Brain microvascular endothelial cell (primary cell): ENCODE results near the gene NATD1.
A peak's percentile ranks its signal among the peaks of the same experiment; 100 is the strongest.

Source experiments
- DNase-seq: peaks from one replicate; pipeline ENCODE4 v3.0.0-alpha.2; 2020
- H3K27ac ChIP-seq: fragments of 250-450 bp; sonication (Bioruptor Pico); 2 replicates; pipeline ENCODE4 v1.5.1; 2020; ENCODE audit warnings: mild to moderate bottlenecking, moderate library complexity
- H3K27me3 ChIP-seq: fragments of 250-450 bp; sonication (Bioruptor Pico); replicated peaks from 2 replicates; pipeline ENCODE4 v1.5.1; 2020; ENCODE audit warnings: mild to moderate bottlenecking
- H3K36me3 ChIP-seq: fragments of 250-450 bp; sonication (Bioruptor Pico); replicated peaks from 2 replicates; pipeline ENCODE4 v1.5.1; 2020; ENCODE audit warnings: mild to moderate bottlenecking
- H3K4me3 ChIP-seq: 2 replicates; pipeline ENCODE4 v1.5.1; 2011; ENCODE audit warnings: low read depth, mild to moderate bottlenecking, control low read depth, low read length, moderate library complexity
- in situ Hi-C: cut with HindIII; loops from 2 replicates; pipeline ENCODE4 v1.10.0; 2017; ENCODE audit warnings: low sequenced_read_pairs, low pct_ligation_motif_present
- TF ChIP-seq, protein P1 (sequence below): IDR thresholded peaks from 2 replicates; pipeline ENCODE4 v1.5.1; 2011; ENCODE audit warnings: low read depth, mild to moderate bottlenecking, moderate library complexity, low read length, control low read depth, inconsistent platforms; ENCODE audit errors: missing control alignments

The NATD1 gene

DNA sequence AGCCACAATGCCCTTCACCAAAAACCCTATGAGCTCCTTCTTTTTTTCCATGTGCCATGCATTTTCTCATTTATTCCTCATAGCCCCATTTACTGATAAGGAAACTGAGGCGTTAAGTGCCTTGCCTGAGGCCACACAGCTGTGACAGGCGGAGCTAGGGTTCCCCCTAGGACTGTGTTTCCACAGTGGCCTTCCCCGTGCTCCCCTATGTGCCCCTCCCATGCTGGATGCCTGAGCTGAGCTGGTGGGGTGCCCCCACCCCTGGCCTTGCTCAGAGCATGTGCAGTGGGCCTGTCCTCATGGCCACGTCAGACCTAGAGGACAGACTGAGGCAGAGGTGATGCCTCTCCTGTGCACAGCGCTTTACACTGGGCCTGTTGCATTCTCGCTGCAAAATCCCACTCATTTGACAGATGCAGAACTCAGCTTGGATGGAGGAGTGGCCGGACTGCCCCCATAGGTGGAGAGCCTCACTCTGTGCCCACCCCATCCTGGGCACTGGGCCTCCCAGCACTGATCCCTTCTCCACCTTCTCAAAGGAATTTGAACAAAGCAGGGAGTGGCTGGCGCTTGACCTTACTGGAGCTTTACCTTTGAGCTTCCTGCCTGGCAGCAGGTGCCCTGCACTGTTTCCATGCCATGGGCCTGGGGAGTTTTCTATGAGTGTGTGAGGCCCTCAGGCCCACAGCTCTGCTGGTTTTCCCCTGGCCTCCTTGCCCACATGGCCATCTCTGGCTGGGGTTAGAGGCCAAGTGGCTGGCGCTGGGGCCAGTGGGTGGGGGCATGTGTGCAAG lies 33.9 kb upstream of the NATD1 start:
- Histone ChIP-seq H3K27ac (peak overlapping the region; percentile 83), H3K27me3 (no peaks in the 10 kb centered on the region), H3K4me3 (peak overlapping the region; percentile 39), H3K36me3 (no peaks in the 10 kb centered on the region)
- no peak for DNase-seq
- TF ChIP-seq, protein P1, sequence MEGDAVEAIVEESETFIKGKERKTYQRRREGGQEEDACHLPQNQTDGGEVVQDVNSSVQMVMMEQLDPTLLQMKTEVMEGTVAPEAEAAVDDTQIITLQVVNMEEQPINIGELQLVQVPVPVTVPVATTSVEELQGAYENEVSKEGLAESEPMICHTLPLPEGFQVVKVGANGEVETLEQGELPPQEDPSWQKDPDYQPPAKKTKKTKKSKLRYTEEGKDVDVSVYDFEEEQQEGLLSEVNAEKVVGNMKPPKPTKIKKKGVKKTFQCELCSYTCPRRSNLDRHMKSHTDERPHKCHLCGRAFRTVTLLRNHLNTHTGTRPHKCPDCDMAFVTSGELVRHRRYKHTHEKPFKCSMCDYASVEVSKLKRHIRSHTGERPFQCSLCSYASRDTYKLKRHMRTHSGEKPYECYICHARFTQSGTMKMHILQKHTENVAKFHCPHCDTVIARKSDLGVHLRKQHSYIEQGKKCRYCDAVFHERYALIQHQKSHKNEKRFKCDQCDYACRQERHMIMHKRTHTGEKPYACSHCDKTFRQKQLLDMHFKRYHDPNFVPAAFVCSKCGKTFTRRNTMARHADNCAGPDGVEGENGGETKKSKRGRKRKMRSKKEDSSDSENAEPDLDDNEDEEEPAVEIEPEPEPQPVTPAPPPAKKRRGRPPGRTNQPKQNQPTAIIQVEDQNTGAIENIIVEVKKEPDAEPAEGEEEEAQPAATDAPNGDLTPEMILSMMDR: no peak
- in situ Hi-C loops: no loop called here

DNA sequence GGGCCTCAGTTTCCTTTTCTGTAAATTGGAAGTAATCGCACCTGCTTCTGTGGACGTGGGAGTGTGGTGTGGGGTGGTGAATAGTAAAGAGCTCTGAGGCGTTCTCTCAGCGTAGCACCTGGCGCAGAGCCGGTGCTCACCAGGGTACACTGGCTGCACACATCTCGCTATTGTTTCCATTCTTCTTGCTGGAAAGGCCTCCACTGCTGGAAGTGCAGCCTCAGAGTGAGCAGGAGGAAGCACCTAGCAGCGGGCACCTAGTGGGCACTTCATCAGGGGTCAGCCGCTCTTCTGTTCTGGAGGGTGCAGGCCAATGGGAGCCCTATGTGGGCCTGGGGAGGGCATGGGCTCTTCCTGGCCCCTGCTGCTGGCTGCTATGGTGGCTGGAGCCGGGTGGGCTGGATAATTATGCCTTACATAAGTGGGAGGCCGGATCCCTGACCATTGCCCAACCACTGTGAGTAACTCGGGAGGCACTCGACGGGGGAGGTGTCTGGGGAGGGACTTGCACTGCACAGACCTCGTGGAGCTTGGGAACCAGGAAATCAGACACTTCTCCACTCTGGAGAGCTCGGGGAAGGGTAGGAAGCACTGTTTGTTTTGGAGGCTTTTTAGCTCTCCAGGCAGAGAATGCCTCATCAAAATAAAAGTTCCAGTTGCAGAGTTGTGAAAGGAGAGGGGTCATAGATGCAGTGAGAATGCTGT lies 33.0 kb upstream of the NATD1 start:
- no peaks in the 10 kb centered on the region for H3K36me3 ChIP-seq
- in situ Hi-C loops: no loop called here
- DNase-seq: peak; percentile 98
- TF ChIP-seq, protein P1: no peak
- H3K27me3 ChIP-seq: no peaks in the 10 kb centered on the region
- peak overlapping the region; percentile 83 for H3K27ac ChIP-seq
- H3K4me3 ChIP-seq: peak overlapping the region; percentile 78

DNA sequence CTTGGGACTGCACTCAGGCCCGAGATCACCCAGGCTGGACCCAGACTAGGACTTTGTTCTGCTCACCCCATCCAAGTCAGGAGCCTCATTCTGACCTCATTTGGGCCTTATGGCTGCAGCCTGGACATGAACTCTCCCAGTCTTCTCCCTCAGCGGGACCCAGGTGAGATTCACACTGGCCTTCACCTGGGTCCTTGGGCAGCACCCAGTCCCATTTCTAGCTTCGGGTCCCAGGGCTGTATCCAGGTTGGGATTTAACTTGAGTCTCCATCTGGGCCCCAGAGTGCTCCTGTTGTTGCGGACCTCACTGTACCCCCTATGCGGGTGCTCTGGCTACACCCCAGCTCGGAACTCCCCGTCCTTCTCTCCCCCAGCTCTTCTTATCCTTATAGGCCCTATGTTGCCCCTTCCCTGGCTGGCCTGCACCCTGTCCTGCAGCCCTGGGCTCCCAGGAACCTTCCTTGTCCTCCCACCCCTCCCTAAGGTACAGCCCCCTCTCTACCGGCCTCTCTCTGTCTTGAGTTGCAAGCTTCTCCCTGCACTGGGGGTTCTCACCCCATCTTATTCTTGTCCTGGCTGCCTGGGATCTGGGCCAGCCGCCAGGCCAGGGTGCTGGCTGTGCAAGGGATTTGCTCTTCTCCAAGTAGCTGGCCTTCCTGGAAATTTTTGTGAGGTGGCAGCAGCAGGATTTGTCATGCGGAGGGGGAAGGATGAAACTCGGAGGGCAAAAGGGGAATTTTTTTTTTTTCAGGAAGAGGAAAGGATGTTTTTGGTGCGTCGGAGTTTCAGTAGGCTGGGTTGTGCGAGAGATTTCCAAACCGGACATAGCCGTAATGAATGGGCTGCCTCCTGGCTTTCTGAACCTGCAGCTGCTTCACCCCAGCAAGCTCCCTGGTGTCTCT lies 32.2 kb upstream of the NATD1 start:
- in situ Hi-C loops: no loop called here
- no peak for DNase-seq

DNA sequence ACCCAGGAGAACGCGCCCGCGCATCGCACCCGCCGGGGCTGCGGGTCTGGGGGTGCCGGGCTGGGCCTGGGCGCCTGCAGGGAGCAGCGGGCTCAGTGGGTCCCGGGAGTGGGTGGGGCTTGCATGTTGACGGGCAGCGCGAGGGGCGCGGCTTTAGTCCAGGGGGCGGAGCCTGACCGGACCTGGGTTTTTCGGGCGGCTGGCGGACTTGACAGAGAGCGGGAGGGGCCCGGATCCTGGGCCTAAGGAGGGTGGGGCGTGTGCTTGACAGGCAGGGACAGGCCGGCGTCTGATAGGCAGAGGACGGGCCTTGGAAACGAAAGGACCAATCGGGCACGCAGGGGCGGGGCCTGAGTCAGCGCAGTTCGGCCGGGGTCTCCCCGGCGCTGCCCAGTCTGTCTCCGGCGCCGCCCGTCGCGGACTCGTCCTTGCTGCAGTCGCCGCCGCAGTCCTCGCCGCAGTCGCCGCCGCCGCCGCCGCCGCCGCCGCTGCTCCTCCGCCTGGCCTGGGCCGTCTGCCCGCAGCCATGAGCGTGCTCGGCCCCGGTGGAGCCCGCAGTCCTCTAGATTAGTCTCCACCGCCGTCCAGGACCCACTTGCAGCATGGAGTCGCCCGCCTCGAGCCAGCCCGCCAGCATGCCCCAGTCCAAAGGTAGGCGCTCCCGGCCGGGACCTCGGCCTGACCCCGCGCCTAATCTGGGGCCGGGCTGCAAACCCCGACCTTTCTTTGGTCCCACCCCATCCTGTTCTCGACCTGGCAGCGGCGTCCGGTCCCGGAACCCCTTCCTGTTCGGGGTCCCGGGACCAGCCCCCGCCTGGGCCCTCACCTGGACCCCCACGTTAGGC lies 31.3 kb upstream of the NATD1 start, which contains the start of gene MAP2K3:
TSS of gene MAP2K3 (plus strand) at position 393 of the 845 bp plus-strand sequence. CDS start at position 603, 210 bp downstream.
- Histone ChIP-seq H3K27ac (peak within 1 kb of the TSS; percentile 74), H3K27me3 (no peaks in the 10 kb centered on the region), H3K4me3 (peak within 1 kb of the TSS; percentile 78), H3K36me3 (no peaks in the 10 kb centered on the region)
- peak; percentile 98 for DNase-seq
- in situ Hi-C loops: no loop called here
- TF ChIP-seq, protein P1: no peak

More for the DNA sequence above, 32.2 kb upstream of the NATD1 start:
- H3K36me3 ChIP-seq: no peaks in the 10 kb centered on the region
- peak overlapping the region; percentile 74 for H3K27ac ChIP-seq
- TF ChIP-seq, protein P1: peak; percentile 18
- H3K27me3 ChIP-seq: no peaks in the 10 kb centered on the region
- peak overlapping the region; percentile 78 for H3K4me3 ChIP-seq
